H1 (cell line): ENCODE measurements around the gene YARS2. TPM values are rescaled to one million over a fixed set of nuclear protein-coding genes. Genes with fewer than 3 reads are reported as not detected.

ENCODE experiments used
- CTCF ChIA-PET: fragments of 300-600 bp; sonication (Branson Sonifier 250); formaldehyde crosslinking; loops from one replicate; lab custom pipeline; 2021; ENCODE audit not compliant: partially characterized antibody; lab: Charles Lee
- POLR2A ChIA-PET: fragments of 300-600 bp; sonication (Branson Sonifier 250); formaldehyde crosslinking; loops from one replicate; lab custom pipeline; 2021; ENCODE audit warnings: inconsistent platforms; ENCODE audit not compliant: partially characterized antibody; lab: Charles Lee
- DNase-seq, 2 experiments: peaks; one replicate each; pipeline versions ENCODE4 v3.0.0 to v3.0.0-alpha.2; 2010 to 2022; ENCODE audit warnings: low spot score in 2 of 2, low read depth in 1 of 2, mixed read lengths in 1 of 2
- FAIRE-seq: peaks from 2 replicates; lab custom pipeline; 2011; peaks lifted over from hg19 to GRCh38; lab: Jason Lieb, UNC
- H2AFZ ChIP-seq: 2 replicates; pipeline ENCODE4 v1.8.1; 2012; ENCODE audit warnings: low read length, inconsistent platforms
- H2AK5ac ChIP-seq: 2 replicates; pipeline ENCODE4 v1.6.1; 2013; ENCODE audit warnings: low read depth, low read length
- H2BK120ac ChIP-seq: replicated peaks from 2 replicates; pipeline ENCODE3; 2013; ENCODE audit warnings: low read depth, low read length, inconsistent platforms
- H2BK12ac ChIP-seq: 2 replicates; pipeline ENCODE4 v1.6.1; 2013; ENCODE audit warnings: low read depth, low read length
- H2BK15ac ChIP-seq: 2 replicates; pipeline ENCODE4 v1.6.1; 2013; ENCODE audit warnings: low read length
- H2BK20ac ChIP-seq: 2 replicates; pipeline ENCODE4 v1.6.1; 2013; ENCODE audit warnings: low read length
- H2BK5ac ChIP-seq: 2 replicates; pipeline ENCODE4 v1.6.1; 2013; ENCODE audit warnings: low read depth, low read length
- H3K14ac ChIP-seq: 2 replicates; pipeline ENCODE4 v1.6.1; 2013; ENCODE audit warnings: inconsistent platforms; ENCODE audit not compliant: insufficient read length
- H3K18ac ChIP-seq: 2 replicates; pipeline ENCODE4 v1.6.1; 2013; ENCODE audit warnings: low read length; ENCODE audit errors: extremely low read depth
- H3K23ac ChIP-seq: 2 replicates; pipeline ENCODE4 v1.6.1; 2013; ENCODE audit warnings: inconsistent platforms; ENCODE audit not compliant: insufficient read length
- H3K23me2 ChIP-seq: 2 replicates; pipeline ENCODE4 v1.6.1; 2013; ENCODE audit warnings: low read depth, low read length
- H3K27ac ChIP-seq: 2 replicates; pipeline ENCODE4 v1.6.1; 2011; ENCODE audit warnings: low read depth, low read length, inconsistent platforms
- H3K27me3 ChIP-seq, 4 experiments: replicated peaks in 1 of 4; 1 replicate in 1 of 4; 2 replicates in 3 of 4; pipeline versions ENCODE4 v1.6.1 to v1.8.1; 2011 to 2013; ENCODE audit warnings: low read length in 3 of 4, mild to moderate bottlenecking in 3 of 4, inconsistent platforms in 2 of 4, mixed read lengths in 2 of 4, moderate library complexity in 1 of 4; ENCODE audit not compliant: control insufficient read depth in 3 of 4, insufficient read depth in 3 of 4; ENCODE audit errors: extremely low read depth in 1 of 4
- H3K36me3 ChIP-seq, 4 experiments: 2 replicates each; pipeline versions ENCODE4 v1.6.1 to v1.8.1; 2011 to 2013; ENCODE audit warnings: mild to moderate bottlenecking in 4 of 4, low read length in 3 of 4, moderate library complexity in 2 of 4, control low read depth in 1 of 4, inconsistent platforms in 1 of 4; ENCODE audit not compliant: insufficient read depth in 4 of 4, control insufficient read depth in 2 of 4
- H3K4ac ChIP-seq: replicated peaks from 2 replicates; pipeline ENCODE3; 2013; ENCODE audit warnings: low read length, low read depth, mixed read lengths, inconsistent platforms; ENCODE audit not compliant: insufficient read length
- H3K4me1 ChIP-seq, 4 experiments: replicated peaks in 1 of 4; 1 replicate in 1 of 4; 2 replicates in 3 of 4; pipeline versions ENCODE4 v1.6.1 to v1.8.1; 2011 to 2013; ENCODE audit warnings: low read length in 3 of 4, inconsistent platforms in 2 of 4, mixed read lengths in 1 of 4; ENCODE audit not compliant: insufficient read depth in 4 of 4, control insufficient read depth in 3 of 4
- H3K4me2 ChIP-seq, 2 experiments: 2 replicates each; pipeline versions ENCODE4 v1.6.1 to v1.8.1; 2011 to 2013; ENCODE audit warnings: low read depth in 2 of 2, low read length in 2 of 2, control low read depth in 1 of 2, inconsistent platforms in 1 of 2, mild to moderate bottlenecking in 1 of 2; ENCODE audit not compliant: insufficient read depth in 1 of 2
- H3K4me3 ChIP-seq, 4 experiments: fragments of 200-600, 300-600 bp in 1 of 4; sonication (generic), shearing (Covaris generic), sonication (Bioruptor Twin) in 1 of 4; 2 replicates each; pipeline versions ENCODE4 v1.5.1 to v1.8.1; 2011 to 2016; ENCODE audit warnings: low read length in 4 of 4, low read depth in 3 of 4, control low read depth in 2 of 4, inconsistent platforms in 2 of 4, mild to moderate bottlenecking in 2 of 4, mixed read lengths in 1 of 4, moderate library complexity in 1 of 4; ENCODE audit not compliant: insufficient read depth in 2 of 4; ENCODE audit errors: extremely low read depth in 1 of 4
- H3K56ac ChIP-seq: replicated peaks from 2 replicates; pipeline ENCODE3; 2013; ENCODE audit warnings: low read depth, mild to moderate bottlenecking, mixed read lengths, low read length, inconsistent platforms; ENCODE audit not compliant: insufficient read length
- H3K79me1 ChIP-seq: 2 replicates; pipeline ENCODE4 v1.6.1; 2013; ENCODE audit warnings: low read depth, low read length, control low read depth
- H3K79me2 ChIP-seq, 2 experiments: 2 replicates each; pipeline versions ENCODE4 v1.6.1 to v1.8.1; 2012 to 2013; ENCODE audit warnings: low read length in 2 of 2, mild to moderate bottlenecking in 2 of 2, inconsistent platforms in 1 of 2; ENCODE audit not compliant: insufficient read depth in 2 of 2, control insufficient read depth in 1 of 2
- H3K9ac ChIP-seq, 4 experiments: replicated peaks in 1 of 4; 1 replicate in 1 of 4; 2 replicates in 3 of 4; pipeline versions ENCODE4 v1.6.1 to v1.8.1; 2011 to 2013; ENCODE audit warnings: low read depth in 3 of 4, low read length in 3 of 4, control low read depth in 2 of 4, mild to moderate bottlenecking in 2 of 4, moderate library complexity in 2 of 4, inconsistent platforms in 1 of 4; ENCODE audit errors: extremely low read depth in 1 of 4
- H3K9me3 ChIP-seq, 2 experiments: 2 replicates each; pipeline versions ENCODE4 v1.6.1 to v1.8.1; 2012 to 2013; ENCODE audit warnings: mild to moderate bottlenecking in 2 of 2, moderate library complexity in 2 of 2, control low read depth in 1 of 2, inconsistent platforms in 1 of 2, low read depth in 1 of 2, low read length in 1 of 2, mixed read lengths in 1 of 2; ENCODE audit not compliant: insufficient read depth in 2 of 2
- H4K20me1 ChIP-seq, 2 experiments: replicated peaks in 1 of 2; 2 replicates each; pipeline versions ENCODE3 to v1.8.1; 2011 to 2013; ENCODE audit warnings: inconsistent platforms in 2 of 2, low read length in 2 of 2, mild to moderate bottlenecking in 1 of 2; ENCODE audit not compliant: insufficient read depth in 2 of 2, control insufficient read depth in 1 of 2
- H4K5ac ChIP-seq: 2 replicates; pipeline ENCODE4 v1.6.1; 2013; ENCODE audit warnings: low read length, low read depth, mixed read lengths, inconsistent platforms; ENCODE audit not compliant: insufficient read length
- H4K8ac ChIP-seq: 2 replicates; pipeline ENCODE4 v1.8.0; 2013; ENCODE audit warnings: mild to moderate bottlenecking, moderate library complexity, low read length, inconsistent platforms; ENCODE audit not compliant: insufficient read depth; ENCODE audit errors: extremely low read depth
- H4K91ac ChIP-seq: replicated peaks from 2 replicates; pipeline ENCODE3; 2013; ENCODE audit warnings: low read length, mixed read lengths, inconsistent platforms; ENCODE audit not compliant: insufficient read length
- ASH2L ChIP-seq: fragments of 200-600, 300-600 bp; sonication (generic); IDR thresholded peaks from one replicate; pipeline ENCODE4 v1.7.1; 2017; ENCODE audit warnings: low read length
- CREB1 ChIP-seq: IDR thresholded peaks from 2 replicates; pipeline ENCODE4 v1.6.1; 2012; ENCODE audit warnings: inconsistent platforms
- CTBP2 ChIP-seq: IDR thresholded peaks from 2 replicates; pipeline ENCODE4 v1.7.0; 2011; ENCODE audit warnings: borderline replicate concordance, mild to moderate bottlenecking, moderate library complexity, mixed read lengths, low read length; ENCODE audit not compliant: insufficient read depth, insufficient read length
- E2F6 ChIP-seq: IDR thresholded peaks from 2 replicates; pipeline ENCODE4 v1.6.1; 2012; ENCODE audit warnings: inconsistent platforms
- HDAC2 ChIP-seq, 2 experiments: fragments of 300-600 bp in 1 of 2; sonication (generic) in 1 of 2; IDR thresholded peaks; 2 replicates each; pipeline ENCODE4 v1.6.1; 2011 to 2012; ENCODE audit warnings: low read depth in 2 of 2, low read length in 2 of 2, mild to moderate bottlenecking in 2 of 2, moderate library complexity in 2 of 2, borderline replicate concordance in 1 of 2, inconsistent platforms in 1 of 2
- JUND ChIP-seq: IDR thresholded peaks from 2 replicates; pipeline ENCODE4 v1.6.1; 2011; ENCODE audit warnings: mild to moderate bottlenecking, improper control_type of control experiment, low read length
- POU5F1 ChIP-seq: IDR thresholded peaks from 2 replicates; pipeline ENCODE4 v1.6.1; 2011; ENCODE audit warnings: low read depth, mild to moderate bottlenecking, low read length, moderate library complexity
- RXRA ChIP-seq: IDR thresholded peaks from 2 replicates; pipeline ENCODE4 v1.6.1; 2011; ENCODE audit warnings: low read depth, mild to moderate bottlenecking, low read length, moderate library complexity; ENCODE audit not compliant: insufficient read depth
- SIRT6 ChIP-seq: IDR thresholded peaks from one replicate; pipeline ENCODE4 v1.7.1; 2012; ENCODE audit warnings: low read length, inconsistent platforms
- TCF12 ChIP-seq: IDR thresholded peaks from 2 replicates; pipeline ENCODE4 v1.6.1; 2011; ENCODE audit warnings: low read depth, mild to moderate bottlenecking, low read length
- WGBS, 2 experiments: shearing (Covaris generic) in 1 of 2; methylation state at CpG; one replicate each; pipeline versions ENCODE4 v1.1.6 to v1.1.7; 2013 to 2015; ENCODE audit warnings: low lambda C conversion rate in 2 of 2, mixed read lengths in 2 of 2, inconsistent platforms in 1 of 2, low coverage in 1 of 2, missing lambda C conversion rate in 1 of 2; ENCODE audit not compliant: insufficient replicate concordance in 2 of 2, insufficient coverage in 1 of 2, insufficient read length in 1 of 2; ENCODE audit errors: extremely low coverage in 1 of 2, missing lambda C conversion rate in 1 of 2; 5-methylcytosine and 5-hydroxymethylcytosine counted together
- polyA plus RNA-seq, 7 experiments: library from polyadenylated mRNA; depleted of rRNA in 3 of 7; stranded (reverse) in 5 of 7; unstranded in 2 of 7; fragments of >200 nt in 5 of 7; fragments of 200-250 nt in 2 of 7; gene quantifications; 1 replicate in 5 of 7; 2 replicates in 1 of 7; 4 replicates in 1 of 7; pipeline versions ENCODE4 v1.2.1 to v1.2.3, GENCODE V29; 2011 to 2013; ENCODE audit warnings: missing spikeins in 2 of 7, mixed read lengths in 2 of 7
- total RNA-seq: library from RNA; stranded (reverse); fragmentation: NEBNext Ultra II Directional; extraction: Animal tissue kit (Norgen Biotek cat#: 25700); gene quantifications from 2 replicates; pipeline ENCODE4 v1.2.1, GENCODE V29; 2021

Gene YARS2
- total and polyA plus RNA-seq, 2 of the 8 experiments (the other 6 are each of a cell fraction or from before 2014, with no cell fraction given) = 29.9 to 41.4 TPM

- no peaks in the 10 kb centered on the region for H4K20me1 ChIP-seq
- H3K9me3 ChIP-seq = 0 out of 4 replicates have a peak, but pooled peaks cover 0 to 3% of the 10 kb centered on the region in 2 experiments
- WGBS, 2 experiments = 94% methylated on average over 3 of the region's 3 CpGs; no CpG with 5 or more reads in 1 of the 2 experiments
- H3K79me2 ChIP-seq = no peaks in the 10 kb centered on the region
- DNase-seq = no peak
- no peak overlapping the region for H2AFZ ChIP-seq
- no peak overlapping the region for H3K27ac ChIP-seq
- no peak for FAIRE-seq
- no peak overlapping the region for H3K4ac ChIP-seq
- H2AK5ac ChIP-seq = no peak overlapping the region
- no peaks in the 10 kb centered on the region; the same call in 1 of the 2 replicates for H3K23me2 ChIP-seq
- H4K8ac ChIP-seq = no peak overlapping the region
- TF ChIP-seq ASH2L (no peak), SIRT6 (no peak), RXRA (no peak), HDAC2 (IDR thresholded peaks at IDR 0.05; ENCODE audit: borderline replicate concordance in 1 of 2, low read depth in 2 of 2, low read length in 2 of 2) (no peak), JUND (no peak), CREB1 (no peak), E2F6 (no peak), POU5F1 (no peak), TCF12 (no peak), CTBP2 (no peak)
- TF ChIP-seq, all 59 proteins: peak for 0
- H3K27me3 ChIP-seq = no peaks in the 10 kb centered on the region
- H3K79me1 ChIP-seq = no peaks in the 10 kb centered on the region
- peaks cover 0 to 8% (median 0%) of the 10 kb centered on the region in 4 experiments; a peak in 5 of 8 replicates for H3K36me3 ChIP-seq
- H3K56ac ChIP-seq = no peak overlapping the region
- no peak overlapping the region for H2BK5ac ChIP-seq
- H4K5ac ChIP-seq = no peak overlapping the region
- H2BK120ac ChIP-seq = no peak overlapping the region
- CTCF ChIA-PET = interaction anchor here (0.6 kb wide), 1 partner anchor 1401 kb away, joined by 3 read pairs; no protein-coding TSS in a partner anchor
- H3K9ac ChIP-seq = no peak overlapping the region
- H3K4me2 ChIP-seq = no peak overlapping the region
- no peak overlapping the region for H3K18ac ChIP-seq
- no peak overlapping the region for H3K4me3 ChIP-seq
- H4K91ac ChIP-seq = no peak overlapping the region
- no peak overlapping the region for H3K14ac ChIP-seq
- POLR2A ChIA-PET = interaction anchor here (0.9 kb wide), 1 partner anchor 48 kb away, joined by 3 read pairs; the partner anchor contains the start of gene YARS2
- no peak overlapping the region for H2BK12ac ChIP-seq
- no peak overlapping the region for H2BK20ac ChIP-seq
- H3K4me1 ChIP-seq = no peaks in the 10 kb centered on the region
- H3K23ac ChIP-seq = no peak overlapping the region
- no peak overlapping the region for H2BK15ac ChIP-seq
These were observed 48.6 kb upstream of the YARS2 start for GRCh38 chr12:32804301-32804700.
